ENCODE results near the gene SGCD. TPM values are rescaled to one million over a fixed set of nuclear protein-coding genes. Genes with fewer than 3 reads are reported as not detected.

SGCD gene
- total RNA-seq, 3 donors from 2014 or later: 3.1 to 15.4 (median 6.2) TPM

DNA sequence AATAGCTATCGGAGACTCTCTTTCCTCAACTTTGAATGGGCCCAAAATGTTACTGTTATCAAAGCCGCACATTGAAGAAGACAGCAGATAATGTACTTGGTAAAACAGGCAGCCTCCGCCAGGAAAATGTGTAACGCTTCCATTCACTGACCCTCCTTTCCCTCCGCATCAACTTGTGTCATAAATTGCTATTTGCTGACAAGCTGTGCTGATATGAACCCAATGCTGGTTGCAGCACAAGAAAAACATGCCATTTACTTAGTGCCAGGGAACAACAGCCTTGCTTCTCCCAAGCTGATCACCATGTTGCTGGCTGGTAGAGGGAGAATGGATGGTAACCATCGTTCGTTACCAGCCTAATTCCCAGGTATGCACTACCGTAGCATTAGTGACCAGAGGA, 360.6 kb downstream of the SGCD start:
- TF ChIP-seq POLR2AphosphoS5 (IDR thresholded peaks at IDR 0.05): no peak
- TF ChIP-seq POLR2A (IDR thresholded peaks at IDR 0.05): no peak
- TF ChIP-seq, protein P1, sequence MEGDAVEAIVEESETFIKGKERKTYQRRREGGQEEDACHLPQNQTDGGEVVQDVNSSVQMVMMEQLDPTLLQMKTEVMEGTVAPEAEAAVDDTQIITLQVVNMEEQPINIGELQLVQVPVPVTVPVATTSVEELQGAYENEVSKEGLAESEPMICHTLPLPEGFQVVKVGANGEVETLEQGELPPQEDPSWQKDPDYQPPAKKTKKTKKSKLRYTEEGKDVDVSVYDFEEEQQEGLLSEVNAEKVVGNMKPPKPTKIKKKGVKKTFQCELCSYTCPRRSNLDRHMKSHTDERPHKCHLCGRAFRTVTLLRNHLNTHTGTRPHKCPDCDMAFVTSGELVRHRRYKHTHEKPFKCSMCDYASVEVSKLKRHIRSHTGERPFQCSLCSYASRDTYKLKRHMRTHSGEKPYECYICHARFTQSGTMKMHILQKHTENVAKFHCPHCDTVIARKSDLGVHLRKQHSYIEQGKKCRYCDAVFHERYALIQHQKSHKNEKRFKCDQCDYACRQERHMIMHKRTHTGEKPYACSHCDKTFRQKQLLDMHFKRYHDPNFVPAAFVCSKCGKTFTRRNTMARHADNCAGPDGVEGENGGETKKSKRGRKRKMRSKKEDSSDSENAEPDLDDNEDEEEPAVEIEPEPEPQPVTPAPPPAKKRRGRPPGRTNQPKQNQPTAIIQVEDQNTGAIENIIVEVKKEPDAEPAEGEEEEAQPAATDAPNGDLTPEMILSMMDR (IDR thresholded peaks at IDR 0.05): no peak

DNA sequence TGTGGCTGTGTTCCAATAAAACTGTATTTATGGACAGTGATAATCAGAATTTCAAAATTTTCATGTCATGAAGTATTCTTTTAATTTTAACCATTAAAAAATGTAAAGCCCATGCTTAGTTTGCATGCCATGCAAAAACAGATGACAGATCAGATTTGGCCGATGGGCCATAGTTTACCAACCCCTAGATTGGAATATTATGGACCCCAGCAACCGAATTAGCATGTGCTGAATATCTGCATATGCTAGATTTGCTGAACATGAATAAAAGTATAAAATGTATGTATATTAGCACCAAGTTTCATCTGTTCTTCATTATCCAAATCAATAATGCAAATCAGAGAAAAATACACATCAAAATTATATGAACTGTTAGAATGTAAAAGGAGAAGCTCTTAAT, 364.6 kb downstream of the SGCD start:
- Histone ChIP-seq H3K4me3 (no peak overlapping the region), H3K27me3 (no peaks in the 10 kb centered on the region), H3K36me3 (no peaks in the 10 kb centered on the region), H3K9me3 (no peaks in the 10 kb centered on the region), H3K4me1 (no peaks in the 10 kb centered on the region), H3K27ac (no peak overlapping the region)
- intact Hi-C loops (cut with DNase I; ENCODE audit: low total_unique reads): no loop called here
- TF ChIP-seq POLR2AphosphoS5 (IDR thresholded peaks at IDR 0.05) (no peak), POLR2A (IDR thresholded peaks at IDR 0.05) (no peak)
- no peak for DNase-seq (ENCODE audit: low spot score in 2 of 2)

More for the DNA sequence above, 360.6 kb downstream of the SGCD start:
- Histone ChIP-seq H3K4me3 (no peak overlapping the region), H3K36me3 (no peaks in the 10 kb centered on the region), H3K27ac (no peak overlapping the region), H3K4me1 (no peaks in the 10 kb centered on the region), H3K9me3 (no peaks in the 10 kb centered on the region), H3K27me3 (no peaks in the 10 kb centered on the region)
- intact Hi-C loops (cut with DNase I; ENCODE audit: low total_unique reads): no loop called here
- no peak for DNase-seq (ENCODE audit: low spot score in 2 of 2)

DNA sequence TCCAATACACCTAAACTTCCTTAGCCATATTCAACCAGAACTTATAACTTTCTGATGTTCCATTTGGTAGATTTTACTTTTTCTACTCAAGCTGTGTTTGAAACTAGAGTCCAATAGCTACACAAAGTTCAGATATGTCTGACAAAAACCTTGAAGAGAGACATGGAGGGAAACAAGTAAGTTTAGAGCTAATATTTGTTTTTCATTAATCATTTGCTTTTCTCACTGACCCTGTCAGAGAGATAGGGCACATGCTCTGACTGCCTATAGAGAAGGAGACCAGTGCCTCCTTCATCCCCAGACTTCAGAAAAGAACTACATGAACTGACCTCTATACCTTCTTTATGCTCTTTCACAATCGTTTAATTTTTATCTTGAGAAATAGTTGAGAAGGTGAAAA, 366.1 kb downstream of the SGCD start:
- H3K9me3 ChIP-seq: no peaks in the 10 kb centered on the region
- no peak for DNase-seq (ENCODE audit: low spot score in 2 of 2)

DNA sequence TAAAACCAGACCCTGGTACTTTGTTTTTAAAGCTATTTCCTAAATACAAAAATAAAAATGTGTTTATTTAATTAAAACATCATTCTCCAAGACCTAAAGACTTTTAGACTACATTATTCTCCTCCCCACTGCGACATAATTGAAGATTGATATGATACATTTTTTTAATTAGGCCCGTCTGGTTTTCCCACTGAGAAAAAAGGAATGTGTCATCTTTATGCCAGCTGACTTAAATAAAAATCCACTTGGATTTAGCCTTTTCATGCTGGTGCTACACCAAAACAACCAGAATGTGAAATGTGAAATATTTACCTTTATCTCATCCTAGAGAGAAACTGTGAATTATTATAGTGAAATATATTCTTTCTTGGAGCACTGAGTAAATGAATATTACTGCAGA, 367.6 kb downstream of the SGCD start:
- intact Hi-C loops (cut with DNase I; ENCODE audit: low total_unique reads): no loop called here
- Histone ChIP-seq H3K36me3 (no peaks in the 10 kb centered on the region), H3K4me1 (no peaks in the 10 kb centered on the region), H3K27ac (no peak overlapping the region), H3K4me3 (no peak overlapping the region), H3K27me3 (no peaks in the 10 kb centered on the region), H3K9me3 (no peaks in the 10 kb centered on the region)
- no peak for TF ChIP-seq POLR2AphosphoS5 (IDR thresholded peaks at IDR 0.05)
- TF ChIP-seq POLR2A (IDR thresholded peaks at IDR 0.05): no peak
- TF ChIP-seq, protein P1 (IDR thresholded peaks at IDR 0.05): no peak
- no peak for DNase-seq (ENCODE audit: low spot score in 2 of 2)

More for the DNA sequence above, 366.1 kb downstream of the SGCD start:
- H3K36me3 ChIP-seq: no peaks in the 10 kb centered on the region
- H3K27ac ChIP-seq: no peak overlapping the region
- no peaks in the 10 kb centered on the region for H3K27me3 ChIP-seq
- H3K4me3 ChIP-seq: no peak overlapping the region
- TF ChIP-seq POLR2AphosphoS5 (IDR thresholded peaks at IDR 0.05): no peak
- TF ChIP-seq, protein P1 (IDR thresholded peaks at IDR 0.05): no peak
- H3K4me1 ChIP-seq: no peaks in the 10 kb centered on the region
- intact Hi-C loops (cut with DNase I; ENCODE audit: low total_unique reads): no loop called here

DNA sequence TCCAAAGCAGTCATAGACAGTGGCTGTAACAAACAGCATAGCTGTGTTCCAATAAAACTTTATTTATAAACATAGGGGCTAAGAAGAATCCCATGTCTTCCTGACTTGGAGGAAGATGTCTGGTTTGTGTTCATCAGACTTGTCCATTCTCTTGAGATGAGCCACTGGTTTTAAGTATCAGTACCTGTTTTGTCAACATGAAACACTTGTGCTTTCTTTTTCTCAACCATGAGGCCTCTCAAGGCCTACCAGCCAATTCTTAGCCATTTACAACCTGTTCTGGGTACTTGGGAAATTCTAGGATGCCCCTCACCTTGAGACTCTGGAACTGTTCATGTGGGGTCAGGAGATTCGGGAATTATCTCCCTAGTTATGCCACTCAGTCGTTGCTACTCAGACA, 368.8 kb downstream of the SGCD start:
- no peak overlapping the region for H3K27ac ChIP-seq

More for the DNA sequence above, 368.8 kb downstream of the SGCD start:
- DNase-seq (ENCODE audit: low spot score in 2 of 2): no peak
- Histone ChIP-seq H3K36me3 (no peaks in the 10 kb centered on the region), H3K4me3 (no peak overlapping the region), H3K9me3 (no peaks in the 10 kb centered on the region), H3K4me1 (no peaks in the 10 kb centered on the region), H3K27me3 (no peaks in the 10 kb centered on the region)
- intact Hi-C loops (cut with DNase I; ENCODE audit: low total_unique reads): no loop called here
- TF ChIP-seq POLR2AphosphoS5 (IDR thresholded peaks at IDR 0.05): no peak
- no peak for TF ChIP-seq POLR2A (IDR thresholded peaks at IDR 0.05)
- TF ChIP-seq, protein P1 (IDR thresholded peaks at IDR 0.05): no peak
